Vagina (tissue), 2 donors: ENCODE measurements around the gene PIWIL4.

Experiments used
- POLR2A ChIP-seq, 2 donors: fragments of 450-650 bp; IDR thresholded peaks; one replicate each; pipeline ENCODE4 v1.6.1; 2017; ENCODE audit warnings: antibody characterized with exemption in 2 of 2, mild to moderate bottlenecking in 2 of 2, moderate library complexity in 2 of 2
- TF ChIP-seq, protein P1 (sequence below), 3 experiments: fragments of 450-650 bp in 2 of 3; fragments of 200-600 bp in 1 of 3; sonication (generic) in 1 of 3; IDR thresholded peaks; one replicate each; pipeline ENCODE4 v1.5.1; 2017 to 2019; ENCODE audit warnings: antibody characterized with exemption in 3 of 3, mild to moderate bottlenecking in 2 of 3, moderate library complexity in 2 of 3

GRCh38 chr11:94662846-94663390 lies 95.8 kb downstream of the PIWIL4 start:
- no peak for TF ChIP-seq POLR2A (IDR thresholded peaks at IDR 0.05)
- TF ChIP-seq, protein P1, sequence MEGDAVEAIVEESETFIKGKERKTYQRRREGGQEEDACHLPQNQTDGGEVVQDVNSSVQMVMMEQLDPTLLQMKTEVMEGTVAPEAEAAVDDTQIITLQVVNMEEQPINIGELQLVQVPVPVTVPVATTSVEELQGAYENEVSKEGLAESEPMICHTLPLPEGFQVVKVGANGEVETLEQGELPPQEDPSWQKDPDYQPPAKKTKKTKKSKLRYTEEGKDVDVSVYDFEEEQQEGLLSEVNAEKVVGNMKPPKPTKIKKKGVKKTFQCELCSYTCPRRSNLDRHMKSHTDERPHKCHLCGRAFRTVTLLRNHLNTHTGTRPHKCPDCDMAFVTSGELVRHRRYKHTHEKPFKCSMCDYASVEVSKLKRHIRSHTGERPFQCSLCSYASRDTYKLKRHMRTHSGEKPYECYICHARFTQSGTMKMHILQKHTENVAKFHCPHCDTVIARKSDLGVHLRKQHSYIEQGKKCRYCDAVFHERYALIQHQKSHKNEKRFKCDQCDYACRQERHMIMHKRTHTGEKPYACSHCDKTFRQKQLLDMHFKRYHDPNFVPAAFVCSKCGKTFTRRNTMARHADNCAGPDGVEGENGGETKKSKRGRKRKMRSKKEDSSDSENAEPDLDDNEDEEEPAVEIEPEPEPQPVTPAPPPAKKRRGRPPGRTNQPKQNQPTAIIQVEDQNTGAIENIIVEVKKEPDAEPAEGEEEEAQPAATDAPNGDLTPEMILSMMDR (IDR thresholded peaks at IDR 0.05) = no peak
